Memory B cell (primary cell): Measurements from ENCODE around the gene DENND10.

ENCODE experiments used
- ATAC-seq: fragments of 150-1000 bp; cut with Tn5 transposase; 2 replicates; pipeline ENCODE4 v1.10.0; 2021; ENCODE audit warnings: low read depth, mild to moderate bottlenecking, moderate library complexity
- DNase-seq, 2 donors: peaks; one replicate each; pipeline ENCODE4 v3.0.0; 2022; ENCODE audit warnings: low spot score in 2 of 2
- H3K27ac Mint-ChIP-seq: one replicate; pipeline ENCODE4 v1.8.0; 2022; ENCODE audit warnings: mild to moderate bottlenecking, moderate library complexity, mixed read lengths
- H3K27me3 Mint-ChIP-seq: one replicate; pipeline ENCODE4 v1.8.0; 2022; ENCODE audit warnings: mixed read lengths
- H3K36me3 Mint-ChIP-seq: one replicate; pipeline ENCODE4 v1.8.0; 2022; ENCODE audit warnings: mild to moderate bottlenecking, mixed read lengths
- H3K4me1 Mint-ChIP-seq: one replicate; pipeline ENCODE4 v1.8.0; 2022; ENCODE audit warnings: mixed read lengths
- H3K4me3 Mint-ChIP-seq: one replicate; pipeline ENCODE4 v1.8.0; 2022; ENCODE audit warnings: mild to moderate bottlenecking, moderate library complexity, mixed read lengths
- H3K9me3 Mint-ChIP-seq: one replicate; pipeline ENCODE4 v1.8.0; 2022; ENCODE audit warnings: mixed read lengths

Gene DENND10

DNA sequence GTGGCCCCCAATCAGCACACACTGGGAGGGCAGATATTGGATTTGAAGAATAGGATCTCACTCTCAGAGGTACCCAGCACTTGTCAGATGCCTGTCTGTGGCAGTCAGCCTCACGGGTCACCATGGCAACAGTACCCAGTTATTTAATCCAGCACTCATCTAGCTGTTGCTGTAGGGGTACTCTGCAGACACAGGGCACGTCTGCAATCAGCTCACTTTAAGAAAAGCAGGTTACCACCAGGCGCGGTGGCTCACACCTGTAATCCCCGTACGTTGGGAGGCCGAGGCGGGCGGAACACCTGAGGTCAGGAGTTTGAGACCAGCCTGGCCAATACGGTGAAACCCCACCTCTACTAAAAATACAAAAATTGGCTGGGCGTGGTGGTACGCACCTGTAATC lies 49.7 kb downstream of the DENND10 start:
- no peaks in the 10 kb centered on the region for H3K27me3 Mint-ChIP-seq
- H3K27ac Mint-ChIP-seq, result no peak overlapping the region
- DNase-seq (no peak), ATAC-seq (no peak)
- H3K9me3 Mint-ChIP-seq, result peaks cover 2% of the 10 kb centered on the region
- no peak overlapping the region for H3K4me3 Mint-ChIP-seq
- peaks cover 34% of the 10 kb centered on the region for H3K36me3 Mint-ChIP-seq
- H3K4me1 Mint-ChIP-seq, result no peaks in the 10 kb centered on the region

DNA sequence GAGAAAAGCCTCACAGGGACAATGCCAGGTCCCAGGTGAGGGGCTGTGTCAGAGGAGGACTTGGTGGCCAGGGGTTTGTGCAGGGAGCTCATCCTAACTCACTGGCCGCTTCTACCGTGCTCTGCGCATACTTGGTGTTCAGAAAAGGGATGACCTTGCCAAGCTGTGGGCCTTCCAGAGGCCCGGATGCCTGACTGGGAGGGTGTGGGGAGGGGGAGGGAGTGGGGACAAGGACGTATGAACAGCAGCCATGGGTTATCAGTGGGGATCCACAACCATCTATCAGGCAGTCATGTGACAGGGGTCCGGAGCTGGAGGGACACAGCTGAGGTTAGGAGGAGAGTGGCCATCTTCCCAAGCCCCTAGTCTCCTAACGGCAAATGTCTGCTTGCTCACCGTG lies 55.4 kb downstream of the DENND10 start:
- ATAC-seq, result no peak
- DNase-seq, result no peak
- peaks cover 7% of the 10 kb centered on the region for H3K4me1 Mint-ChIP-seq
- no peak overlapping the region for H3K4me3 Mint-ChIP-seq
- H3K36me3 Mint-ChIP-seq, result peaks cover 35% of the 10 kb centered on the region
- no peak overlapping the region for H3K27ac Mint-ChIP-seq
- H3K9me3 Mint-ChIP-seq, result no peaks in the 10 kb centered on the region
- H3K27me3 Mint-ChIP-seq, result no peaks in the 10 kb centered on the region

DNA sequence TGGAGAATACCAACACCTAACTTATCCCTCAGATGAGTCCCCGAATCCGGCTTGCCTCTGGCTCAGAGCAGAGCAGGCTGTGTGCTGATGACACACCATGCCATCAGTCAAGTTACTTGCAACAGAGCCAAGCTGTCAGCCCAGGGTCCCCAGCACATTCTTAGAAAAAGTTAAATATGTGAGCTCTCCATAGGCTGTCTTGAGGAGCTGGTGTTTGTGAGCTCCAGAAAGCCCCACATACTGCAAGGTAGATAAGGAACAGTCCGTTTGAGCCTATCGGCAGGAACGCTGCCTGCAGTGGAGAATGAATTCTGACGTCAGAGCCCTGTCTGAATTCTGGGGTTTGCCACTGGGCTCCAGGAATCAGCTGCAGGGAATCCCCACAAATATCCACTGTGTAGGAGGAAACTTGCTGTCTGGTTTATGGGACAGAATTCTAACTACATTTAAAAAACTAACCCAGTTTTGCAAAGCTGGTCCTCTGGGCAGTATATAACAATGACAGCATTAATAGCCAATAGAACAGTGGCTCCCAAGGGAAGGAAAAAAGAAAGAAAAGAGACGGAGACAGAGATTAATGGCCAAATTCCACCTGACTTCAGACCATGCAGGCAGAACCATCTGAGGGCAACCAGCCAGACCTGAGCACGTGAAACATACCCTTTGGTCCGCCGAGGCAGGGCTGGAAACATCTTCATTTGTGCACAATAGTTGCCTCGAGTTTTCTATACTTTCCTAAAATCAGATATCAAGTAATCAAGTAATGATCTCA lies 58.0 kb downstream of the DENND10 start:
- H3K27ac Mint-ChIP-seq, result peak overlapping the region; percentile 1
- H3K4me3 Mint-ChIP-seq, result no peak overlapping the region
- DNase-seq (no peak), ATAC-seq (no peak)
- peaks cover 11% of the 10 kb centered on the region for H3K4me1 Mint-ChIP-seq
- H3K9me3 Mint-ChIP-seq, result no peaks in the 10 kb centered on the region
- H3K36me3 Mint-ChIP-seq, result peaks cover 18% of the 10 kb centered on the region
- no peaks in the 10 kb centered on the region for H3K27me3 Mint-ChIP-seq

DNA sequence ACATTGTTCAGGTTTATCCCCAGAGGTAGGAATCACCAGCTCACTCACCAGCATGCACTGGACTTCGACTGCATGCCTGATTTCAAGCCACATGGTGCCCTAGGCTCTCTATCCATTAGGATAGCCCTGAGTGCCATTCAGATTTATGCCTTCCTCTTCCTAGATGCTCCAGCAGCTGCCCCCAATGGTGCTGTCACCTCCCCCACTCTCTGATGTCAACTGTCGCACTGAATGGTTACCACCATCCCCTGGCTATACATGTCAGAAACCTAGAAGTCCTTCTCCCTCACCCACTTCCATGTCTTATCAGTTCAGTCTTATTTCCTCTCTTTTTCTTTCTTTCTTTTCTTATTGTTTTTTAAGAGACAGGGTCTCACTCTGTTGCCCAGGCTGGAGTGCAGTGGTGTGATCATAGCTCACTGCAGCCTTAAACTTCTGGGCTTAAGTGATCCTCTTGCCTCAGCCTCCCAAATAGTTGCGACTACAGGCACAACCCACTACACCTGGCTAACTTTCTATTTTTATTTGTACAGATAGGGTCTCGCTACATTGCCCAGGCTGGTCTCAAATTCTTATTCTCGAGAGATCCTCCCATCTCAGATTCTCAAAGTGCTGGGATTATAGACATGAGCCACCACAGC lies 58.7 kb downstream of the DENND10 start:
- DNase-seq (no peak), ATAC-seq (no peak)
- Mint-ChIP-seq H3K27ac (peak overlapping the region; percentile 1), H3K4me3 (no peak overlapping the region), H3K36me3 (peaks cover 18% of the 10 kb centered on the region), H3K4me1 (peaks cover 11% of the 10 kb centered on the region), H3K27me3 (no peaks in the 10 kb centered on the region), H3K9me3 (no peaks in the 10 kb centered on the region)

DNA sequence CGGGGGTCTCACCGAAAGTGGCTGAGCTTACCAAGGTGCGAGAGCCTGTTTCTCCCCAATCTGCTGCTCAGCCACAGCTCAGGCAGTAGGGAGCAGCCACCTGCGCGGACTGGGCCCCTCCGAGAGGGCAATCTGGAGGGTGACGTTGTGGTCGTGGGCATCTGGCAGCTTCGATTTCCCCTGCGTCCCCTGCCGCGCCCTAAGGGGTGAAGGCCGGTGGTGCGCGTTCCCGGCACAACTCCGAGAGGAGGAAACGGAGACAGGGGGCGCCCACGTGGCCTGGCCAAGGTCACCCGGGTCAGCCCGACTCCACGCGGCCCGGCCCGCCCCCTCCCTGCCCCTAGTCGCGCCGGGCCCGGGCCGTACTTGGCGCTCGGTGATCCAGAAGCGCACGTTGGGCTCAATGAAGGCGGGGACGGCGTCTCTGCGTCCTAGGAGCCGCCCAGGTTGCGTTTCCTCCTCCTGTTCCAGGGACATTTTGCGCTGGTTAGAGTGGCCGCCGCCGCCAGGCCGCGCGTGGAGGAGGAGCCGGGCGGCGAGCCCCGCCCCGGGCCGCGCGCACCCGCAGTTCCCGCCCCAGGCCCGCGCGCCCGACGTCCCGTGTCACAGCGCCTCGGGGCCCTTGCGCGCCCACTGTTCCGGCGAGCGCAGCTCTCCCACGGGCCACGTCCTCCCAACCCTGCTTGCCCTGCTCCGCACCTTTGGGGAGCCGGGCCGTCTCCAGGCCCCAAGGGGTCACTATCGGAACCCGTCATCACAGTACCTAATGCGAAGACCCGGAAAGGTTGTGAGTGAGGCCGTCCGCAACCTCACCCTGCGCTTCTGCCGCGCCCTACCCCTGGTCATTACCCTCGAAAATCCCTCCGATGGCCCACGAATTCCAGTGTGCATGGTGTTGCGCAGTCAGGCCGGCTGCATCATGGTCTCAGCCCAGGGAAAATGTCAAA lies 61.5 kb downstream of the DENND10 start, which contains the start of gene SFXN4:
Gene SFXN4 (minus strand): TSS at position 544 of the 947 bp plus-strand sequence. CDS start 67 bp downstream, at position 477.
- H3K36me3 Mint-ChIP-seq, result peaks cover 20% of the 10 kb centered on the region
- no peaks in the 10 kb centered on the region for H3K9me3 Mint-ChIP-seq
- peak; percentile 75 to 83 for DNase-seq
- peak within 1 kb of the TSS; percentile 94 for H3K27ac Mint-ChIP-seq
- no peaks in the 10 kb centered on the region for H3K27me3 Mint-ChIP-seq
- ATAC-seq, result peak; percentile 93
- H3K4me1 Mint-ChIP-seq, result peaks cover 11% of the 10 kb centered on the region
- peak within 1 kb of the TSS; percentile 94 for H3K4me3 Mint-ChIP-seq

DNA sequence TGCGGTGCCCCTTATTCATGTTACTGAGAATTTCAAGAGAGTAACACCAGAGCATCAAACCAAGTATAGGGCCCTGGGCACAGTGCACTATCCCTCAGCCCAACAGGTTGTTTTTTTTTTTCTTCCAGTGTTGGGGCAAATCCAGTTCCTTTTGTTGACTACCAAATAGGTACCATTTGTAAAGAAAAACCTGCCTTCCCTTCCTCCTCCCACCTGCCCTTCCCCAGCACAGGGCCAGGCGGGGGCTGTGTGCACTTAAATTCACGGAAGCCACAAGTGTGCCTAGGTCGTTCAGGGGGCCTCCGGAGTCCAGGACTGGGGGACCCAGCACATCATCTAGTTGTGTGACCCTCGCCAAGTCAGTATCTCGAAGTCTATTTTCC lies 62.2 kb downstream of the DENND10 start:
- H3K36me3 Mint-ChIP-seq, result peaks cover 19% of the 10 kb centered on the region

DNA sequence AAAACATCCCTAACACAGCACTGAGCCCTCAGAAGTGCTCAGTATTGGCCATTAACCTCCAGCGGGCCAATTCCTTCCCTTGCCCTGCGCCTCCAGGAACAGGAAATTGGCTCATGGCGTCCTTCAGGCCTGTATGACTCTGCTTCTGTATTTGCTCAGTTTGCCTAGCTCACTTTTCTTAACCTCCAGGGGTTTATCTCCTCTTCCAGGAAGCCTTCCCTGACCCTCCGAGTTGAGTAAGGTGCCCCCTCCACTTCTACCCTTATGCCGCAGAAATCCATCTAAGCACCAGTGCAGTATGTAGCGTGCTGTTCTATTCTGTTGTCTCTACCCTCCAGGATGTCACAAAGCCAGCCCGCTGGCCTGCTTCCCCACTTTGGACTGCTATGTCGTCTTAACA lies 62.7 kb downstream of the DENND10 start:
- Mint-ChIP-seq H3K36me3 (peaks cover 19% of the 10 kb centered on the region), H3K9me3 (no peaks in the 10 kb centered on the region), H3K4me1 (peaks cover 11% of the 10 kb centered on the region), H3K27ac (peak overlapping the region; percentile 94), H3K27me3 (no peaks in the 10 kb centered on the region), H3K4me3 (peak overlapping the region; percentile 94)
- DNase-seq (no peak), ATAC-seq (no peak)

More for the DNA sequence above, 62.2 kb downstream of the DENND10 start:
- DNase-seq (no peak), ATAC-seq (peak; percentile 1)
- peak overlapping the region; percentile 94 for H3K27ac Mint-ChIP-seq
- H3K4me1 Mint-ChIP-seq, result peaks cover 11% of the 10 kb centered on the region
- H3K27me3 Mint-ChIP-seq, result no peaks in the 10 kb centered on the region
- H3K9me3 Mint-ChIP-seq, result no peaks in the 10 kb centered on the region
- H3K4me3 Mint-ChIP-seq, result peak overlapping the region; percentile 94

DNA sequence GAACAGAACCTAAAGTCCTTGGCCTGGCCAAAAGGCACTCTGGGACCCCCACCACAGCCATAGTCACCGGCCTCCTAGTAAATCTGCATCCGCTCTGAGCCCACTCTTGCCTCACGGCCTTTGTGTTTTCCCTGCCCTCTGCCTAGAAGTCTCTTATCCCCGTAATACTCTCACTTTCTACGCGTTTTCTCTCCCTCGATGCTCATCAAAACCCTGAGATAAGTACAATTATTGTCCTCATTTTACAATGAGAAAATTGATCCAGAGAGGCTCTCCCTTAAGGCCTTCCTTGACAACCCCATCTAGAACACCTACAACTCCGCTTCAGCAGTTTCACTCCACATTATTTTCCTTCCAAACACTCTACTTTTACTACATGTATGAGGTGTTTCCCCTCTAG lies 63.1 kb downstream of the DENND10 start:
- Mint-ChIP-seq H3K4me1 (peaks cover 11% of the 10 kb centered on the region), H3K4me3 (peak overlapping the region; percentile 94), H3K27me3 (no peaks in the 10 kb centered on the region), H3K27ac (peak overlapping the region; percentile 94), H3K36me3 (peaks cover 20% of the 10 kb centered on the region), H3K9me3 (no peaks in the 10 kb centered on the region)
- ATAC-seq (no peak), DNase-seq (no peak)

DNA sequence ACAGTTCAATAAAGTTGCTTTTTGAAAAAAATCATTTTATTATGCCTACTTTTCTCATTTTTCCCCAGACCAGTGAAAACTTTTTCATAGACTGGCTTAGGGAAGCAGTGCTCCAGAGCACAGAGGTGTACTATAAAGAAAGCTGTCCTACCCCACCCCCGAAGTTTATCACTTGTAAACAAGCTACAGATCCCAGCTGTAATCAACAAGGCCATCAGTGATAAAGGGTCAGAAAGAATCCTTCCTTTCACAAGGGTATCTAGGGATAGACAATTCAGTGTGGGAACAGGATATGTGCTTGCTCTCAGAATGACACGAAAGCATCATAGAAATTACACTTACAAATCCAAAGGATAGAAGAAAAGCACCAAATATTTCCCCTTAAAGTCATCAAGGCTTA lies 70.2 kb downstream of the DENND10 start:
- DNase-seq (no peak), ATAC-seq (no peak)
- no peaks in the 10 kb centered on the region for H3K9me3 Mint-ChIP-seq
- H3K27me3 Mint-ChIP-seq, result no peaks in the 10 kb centered on the region
- no peak overlapping the region for H3K27ac Mint-ChIP-seq
- no peak overlapping the region for H3K4me3 Mint-ChIP-seq
- H3K4me1 Mint-ChIP-seq, result peaks cover 12% of the 10 kb centered on the region
- peaks cover 26% of the 10 kb centered on the region for H3K36me3 Mint-ChIP-seq

DNA sequence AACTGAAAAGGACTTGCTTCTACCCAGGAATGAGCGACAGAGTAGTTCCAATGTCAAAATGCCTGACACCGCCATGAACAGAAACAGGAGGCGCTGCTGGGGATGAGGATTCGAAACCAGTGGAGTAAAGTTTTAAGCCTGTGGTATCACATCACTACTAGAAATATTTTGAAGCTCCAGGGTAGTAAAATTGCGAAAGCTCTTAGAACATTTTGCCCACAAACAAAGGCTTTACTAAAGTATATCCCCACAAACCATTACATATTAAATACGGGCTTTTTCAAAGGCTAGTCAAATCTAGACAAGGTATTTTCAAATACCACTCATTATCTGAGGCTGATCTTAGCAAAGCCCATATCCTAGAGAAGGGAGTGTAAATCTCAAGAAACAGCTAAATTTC lies 72.3 kb downstream of the DENND10 start:
- Mint-ChIP-seq H3K36me3 (peaks cover 17% of the 10 kb centered on the region), H3K4me3 (no peak overlapping the region), H3K27ac (no peak overlapping the region), H3K9me3 (no peaks in the 10 kb centered on the region), H3K27me3 (no peaks in the 10 kb centered on the region), H3K4me1 (peaks cover 12% of the 10 kb centered on the region)
- DNase-seq (no peak), ATAC-seq (no peak)

DNA sequence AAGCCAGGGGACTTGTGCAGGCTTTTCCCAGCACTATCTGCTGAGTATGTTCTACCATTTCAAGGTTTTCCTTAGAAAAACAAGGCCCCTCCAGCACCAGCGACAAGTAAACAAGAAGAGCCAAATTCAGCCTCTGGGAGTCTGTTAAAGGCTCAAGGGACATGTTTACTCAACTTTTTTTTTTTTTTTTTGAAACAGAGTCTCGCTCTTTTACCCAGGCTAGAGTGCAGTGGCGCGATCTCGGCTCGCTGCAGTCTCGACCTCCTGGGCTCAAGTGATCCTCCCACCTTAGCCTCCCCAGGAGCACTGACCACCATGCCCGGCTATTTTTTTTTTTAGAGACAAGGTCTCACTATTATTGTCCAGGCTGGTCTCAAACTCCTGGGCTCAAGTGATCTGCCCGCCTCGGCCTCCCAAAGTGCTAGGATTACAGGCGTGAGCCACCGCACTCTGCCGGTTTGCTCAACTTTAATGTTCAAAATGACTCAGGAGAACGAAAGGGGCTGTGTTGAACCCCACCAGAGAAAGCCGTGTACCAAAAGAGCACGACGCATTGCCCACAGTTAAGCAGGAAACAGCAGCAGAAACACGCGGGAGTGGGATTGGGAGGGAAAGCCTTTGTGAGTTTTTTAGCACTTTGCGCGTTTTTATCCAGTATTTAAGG lies 73.9 kb downstream of the DENND10 start:
- Mint-ChIP-seq H3K36me3 (peaks cover 8% of the 10 kb centered on the region), H3K9me3 (no peaks in the 10 kb centered on the region), H3K27ac (peak overlapping the region; percentile 93), H3K4me1 (peaks cover 12% of the 10 kb centered on the region), H3K27me3 (no peaks in the 10 kb centered on the region), H3K4me3 (peak overlapping the region; percentile 100)
- no peak for ATAC-seq
- no peak for DNase-seq

DNA sequence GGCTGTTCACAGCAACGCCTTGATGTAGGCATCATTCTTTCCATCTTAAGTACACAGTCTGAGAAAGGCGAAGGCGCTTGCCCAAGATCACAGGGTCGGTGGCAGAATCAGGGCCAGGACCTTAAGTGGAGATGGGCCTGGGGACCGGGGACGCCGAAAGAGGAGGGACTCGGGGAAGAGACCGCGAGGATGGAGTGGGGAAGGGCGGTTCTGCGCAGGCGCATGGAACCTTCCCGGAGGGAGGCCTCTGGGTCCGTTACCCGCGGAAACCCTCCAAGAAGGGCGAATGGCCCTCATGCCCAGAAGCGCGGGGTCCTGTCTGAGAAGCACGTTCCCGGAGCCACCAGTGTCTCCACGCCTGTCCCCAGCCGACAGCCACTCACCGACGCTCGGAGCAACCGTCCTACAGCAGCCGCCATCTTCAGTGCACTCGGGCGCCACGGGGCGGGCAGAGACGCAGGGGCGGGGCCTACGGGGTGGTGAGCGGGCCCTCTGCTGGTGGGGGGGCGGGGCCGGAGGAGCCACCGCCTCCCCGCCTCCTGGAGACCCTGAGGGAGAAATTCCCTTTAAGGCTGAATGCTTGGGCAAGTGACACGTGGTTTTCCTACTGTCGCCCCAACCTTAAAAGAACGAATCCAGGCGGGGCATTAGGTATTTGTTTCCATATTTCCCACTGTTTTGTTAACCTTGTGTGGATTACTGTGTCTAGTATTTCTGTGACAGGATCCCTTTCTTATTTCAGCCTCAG lies 74.6 kb downstream of the DENND10 start, which contains the start of gene PRDX3:
Gene PRDX3 (minus strand): TSS at position 441 of the 748 bp plus-strand sequence. CDS start 22 bp downstream, at position 419.
- peak within 1 kb of the TSS; percentile 93 for H3K27ac Mint-ChIP-seq
- peak within 1 kb of the TSS; percentile 100 for H3K4me3 Mint-ChIP-seq
- no peaks in the 10 kb centered on the region for H3K9me3 Mint-ChIP-seq

More for the DNA sequence above, 74.6 kb downstream of the DENND10 start, which contains the start of gene PRDX3:
- ATAC-seq, result peak; percentile 99
- Mint-ChIP-seq H3K4me1 (peaks cover 12% of the 10 kb centered on the region), H3K27me3 (no peaks in the 10 kb centered on the region), H3K36me3 (peaks cover 8% of the 10 kb centered on the region)
- DNase-seq, result peak; percentile 85 to 87
